Urothelium cell line (cell line): ENCODE results near the gene PSMD13.

ENCODE experiments used
- DNase-seq: peaks from one replicate; pipeline ENCODE4 v3.0.0; 2011; ENCODE audit warnings: low spot score, mixed read lengths
- FAIRE-seq: peaks from 2 replicates; lab custom pipeline; 2011; peaks lifted over from hg19 to GRCh38; lab: Jason Lieb, UNC

PSMD13 gene

DNA sequence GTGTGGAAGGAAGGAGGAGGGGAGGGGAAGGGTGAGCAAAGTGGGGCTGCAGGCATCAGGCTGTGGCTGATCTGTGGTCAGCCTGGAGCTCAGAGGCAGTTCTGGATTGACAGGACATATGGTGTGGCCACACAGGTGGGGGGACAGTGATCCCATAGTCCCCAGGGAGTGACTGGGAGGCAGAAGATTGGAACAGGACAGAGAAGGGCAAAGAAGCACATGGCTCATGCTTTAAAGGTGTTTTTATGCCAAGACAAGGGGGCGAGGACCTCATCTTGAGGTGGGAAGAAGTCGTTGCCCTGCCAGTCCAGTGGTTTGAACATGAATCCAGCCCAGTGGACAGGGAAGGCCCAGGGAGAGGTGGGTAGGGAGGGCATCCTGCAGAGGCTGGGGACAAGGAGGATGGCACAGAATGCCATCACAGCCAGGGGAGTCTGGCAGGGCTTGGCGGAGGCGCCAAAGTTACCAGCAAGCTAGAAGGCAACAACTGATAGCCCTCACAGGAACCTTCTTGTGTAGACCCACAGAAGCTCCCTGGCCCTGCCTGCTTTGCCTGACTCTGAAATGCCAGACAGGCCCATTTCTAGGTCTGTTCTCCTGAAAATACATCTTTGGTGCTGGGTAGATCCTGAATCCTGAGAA is 32.7 kb upstream of the PSMD13 start:
- DNase-seq = no peak
- no peak for FAIRE-seq

DNA sequence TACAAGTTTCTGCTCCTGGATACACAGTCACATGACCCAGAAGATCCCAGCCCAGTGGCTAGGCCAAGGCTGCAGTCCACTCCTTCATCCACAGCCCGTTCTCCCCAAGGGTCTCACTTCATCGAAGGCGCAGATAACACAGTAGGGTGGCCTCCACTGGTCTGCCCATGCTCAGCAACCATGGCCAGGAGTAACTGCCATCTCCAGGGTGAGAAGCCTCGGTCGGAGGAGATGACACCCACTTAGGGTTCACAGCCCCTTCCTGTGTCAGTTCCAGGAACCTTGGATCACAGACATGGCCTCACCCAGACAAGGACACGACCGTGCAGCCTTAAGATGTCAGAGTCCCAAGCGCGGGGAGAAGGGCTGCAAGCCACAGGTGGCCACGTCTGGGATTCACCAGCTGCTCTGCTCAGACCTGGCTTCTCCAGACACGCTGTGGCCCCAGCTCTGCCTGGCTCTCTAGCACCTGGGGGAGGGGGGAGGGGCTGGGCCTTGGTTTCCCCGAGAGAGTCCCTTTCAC is 32.1 kb upstream of the PSMD13 start:
- FAIRE-seq (no peak), DNase-seq (no peak)

DNA sequence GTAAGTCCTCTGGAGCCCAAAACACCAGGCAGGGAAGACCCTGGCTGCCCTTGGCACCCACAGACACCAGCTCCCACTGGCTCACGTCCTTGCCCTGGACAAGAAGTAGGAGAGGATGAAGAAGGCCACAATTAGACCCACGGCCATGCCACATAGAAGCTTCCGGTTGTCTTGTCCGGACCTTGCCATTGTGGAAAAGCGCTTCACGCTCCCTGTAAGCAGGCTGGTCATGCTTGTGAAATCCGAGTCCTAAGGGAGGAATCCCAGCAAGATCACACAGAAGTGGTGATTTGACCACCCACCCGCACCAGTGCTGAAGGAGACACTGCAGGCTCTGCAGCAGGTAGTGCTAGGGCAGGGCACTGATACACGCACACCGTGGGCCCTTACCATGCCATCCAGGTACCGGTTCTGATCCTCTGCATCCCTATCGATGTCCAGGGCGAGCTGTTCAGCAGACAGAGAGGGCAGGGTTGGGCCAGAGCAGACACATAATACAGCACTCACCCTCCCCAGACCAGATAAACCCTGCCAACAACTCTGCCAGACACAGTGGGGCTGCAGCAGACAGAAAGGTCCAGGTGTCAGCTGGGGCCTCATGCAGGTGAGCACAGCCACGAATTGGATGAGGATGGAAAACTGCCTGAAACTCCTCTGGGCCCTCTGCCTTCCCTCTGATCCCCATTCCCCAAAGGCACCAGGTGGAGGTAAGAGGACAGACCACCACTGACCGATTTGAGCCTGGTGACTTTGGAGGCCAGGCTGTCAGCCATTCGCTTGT is 31.4 kb upstream of the PSMD13 start:
- DNase-seq = no peak
- no peak for FAIRE-seq

DNA sequence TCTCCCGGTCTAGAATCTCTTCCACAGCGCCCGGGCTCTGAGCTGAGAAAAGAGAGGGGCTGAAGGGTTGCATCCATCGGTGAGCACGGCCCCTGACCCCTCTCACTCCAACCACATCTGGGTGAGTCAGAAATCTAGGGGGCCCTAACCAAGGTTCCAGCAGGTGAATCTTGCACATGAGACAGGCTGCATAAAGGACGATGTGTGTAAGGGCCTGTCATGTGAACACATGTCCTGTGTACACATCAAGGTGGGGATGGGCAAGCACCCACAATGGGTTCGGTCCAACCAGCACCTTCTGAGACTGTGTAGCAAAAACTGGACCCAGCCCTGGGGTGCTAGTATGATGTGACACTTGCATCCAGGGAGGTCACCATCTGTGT is 30.8 kb upstream of the PSMD13 start:
- DNase-seq (no peak), FAIRE-seq (no peak)

DNA sequence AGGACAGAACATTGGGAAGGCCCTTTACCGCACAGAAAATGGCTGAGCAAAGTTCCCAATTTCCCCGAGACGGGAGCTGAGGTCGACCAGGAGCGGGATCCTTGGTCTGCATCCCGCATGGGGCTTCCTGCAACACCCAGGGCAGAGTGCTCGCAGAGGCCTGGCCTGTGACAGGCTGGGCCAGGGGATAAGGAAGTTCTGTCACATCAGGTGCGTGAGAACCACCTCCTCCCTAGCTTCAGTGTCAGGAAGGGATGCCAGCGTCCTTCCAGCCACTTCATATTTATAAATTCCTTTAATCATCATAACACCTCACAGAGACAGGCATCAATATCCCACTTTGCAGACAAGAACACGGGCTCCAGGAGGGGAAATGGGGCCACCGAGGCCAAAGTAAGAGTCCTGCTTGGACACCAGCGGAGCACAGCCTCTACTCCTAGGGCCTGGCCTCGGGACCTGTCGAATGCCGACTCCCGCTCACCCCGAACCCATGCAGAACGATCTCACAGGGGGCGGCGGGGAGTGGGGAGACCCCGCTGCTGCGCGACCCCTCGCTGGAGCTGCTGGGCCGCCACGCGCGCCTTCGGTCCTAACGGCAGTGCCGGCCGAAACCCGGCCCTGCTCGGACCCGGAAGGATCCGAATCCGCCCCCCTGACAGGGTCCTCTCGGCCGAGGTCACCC is 30.1 kb upstream of the PSMD13 start:
- DNase-seq (no peak), FAIRE-seq (no peak)

DNA sequence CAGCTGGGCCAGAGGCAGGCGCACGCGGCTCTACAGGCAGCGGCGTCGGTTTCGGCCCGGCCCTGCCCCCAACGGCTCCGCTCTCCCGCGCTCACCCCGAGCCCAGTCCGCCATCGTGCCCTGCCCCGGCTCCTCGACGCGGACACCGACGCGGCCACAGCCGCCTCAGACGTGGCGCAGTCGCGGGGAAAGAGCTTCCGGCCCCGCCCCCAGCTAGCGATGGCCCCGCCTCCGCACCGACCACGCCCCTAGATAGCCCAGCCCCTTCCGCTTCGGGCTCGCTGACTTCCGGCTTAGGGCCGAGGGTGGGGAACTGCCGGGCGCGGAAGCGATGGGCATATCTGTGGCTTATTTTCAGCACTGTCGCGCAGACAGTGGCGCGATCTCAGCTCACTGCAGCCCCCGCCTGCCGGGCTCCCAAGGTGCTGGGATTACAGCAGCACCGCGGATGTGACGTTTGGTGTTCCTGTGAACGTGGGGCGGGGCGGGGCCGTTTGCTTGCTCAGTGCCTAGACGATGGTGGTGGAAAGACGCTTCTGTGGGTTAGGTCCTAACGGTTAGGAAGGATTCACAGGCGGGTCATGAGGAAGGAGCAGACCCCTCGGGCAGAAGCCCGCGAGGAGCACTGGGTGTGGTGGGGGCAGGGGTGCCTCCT is 29.4 kb upstream of the PSMD13 start, which contains the start of the genes BET1L and RIC8A:
TSS of gene BET1L (minus strand) at position 192 of the 655 bp plus-strand sequence. CDS start at position 114, 78 bp downstream.
TSS of gene RIC8A (plus strand) at position 501 of the 655 bp plus-strand sequence. CDS start 1,147 bp downstream, outside the sequence.
- FAIRE-seq (peak; percentile 20), DNase-seq (peak; percentile 93)

DNA sequence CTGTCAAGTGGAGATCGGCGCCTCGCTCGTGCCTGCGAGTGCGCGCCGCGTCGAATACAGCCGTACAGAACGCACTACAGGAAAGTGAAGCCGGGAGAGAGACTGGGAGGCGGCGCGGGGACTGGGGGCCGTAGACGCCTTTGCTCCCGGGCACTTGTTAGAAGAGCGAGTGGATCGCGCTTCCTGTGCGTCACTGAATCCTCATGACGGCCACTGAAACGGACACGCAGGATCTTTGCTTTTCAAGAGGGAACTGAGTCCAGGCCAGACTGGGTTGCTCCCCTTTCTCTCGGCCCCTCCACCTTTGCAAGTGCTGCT is 29.0 kb upstream of the PSMD13 start:
- FAIRE-seq (no peak), DNase-seq (no peak)

DNA sequence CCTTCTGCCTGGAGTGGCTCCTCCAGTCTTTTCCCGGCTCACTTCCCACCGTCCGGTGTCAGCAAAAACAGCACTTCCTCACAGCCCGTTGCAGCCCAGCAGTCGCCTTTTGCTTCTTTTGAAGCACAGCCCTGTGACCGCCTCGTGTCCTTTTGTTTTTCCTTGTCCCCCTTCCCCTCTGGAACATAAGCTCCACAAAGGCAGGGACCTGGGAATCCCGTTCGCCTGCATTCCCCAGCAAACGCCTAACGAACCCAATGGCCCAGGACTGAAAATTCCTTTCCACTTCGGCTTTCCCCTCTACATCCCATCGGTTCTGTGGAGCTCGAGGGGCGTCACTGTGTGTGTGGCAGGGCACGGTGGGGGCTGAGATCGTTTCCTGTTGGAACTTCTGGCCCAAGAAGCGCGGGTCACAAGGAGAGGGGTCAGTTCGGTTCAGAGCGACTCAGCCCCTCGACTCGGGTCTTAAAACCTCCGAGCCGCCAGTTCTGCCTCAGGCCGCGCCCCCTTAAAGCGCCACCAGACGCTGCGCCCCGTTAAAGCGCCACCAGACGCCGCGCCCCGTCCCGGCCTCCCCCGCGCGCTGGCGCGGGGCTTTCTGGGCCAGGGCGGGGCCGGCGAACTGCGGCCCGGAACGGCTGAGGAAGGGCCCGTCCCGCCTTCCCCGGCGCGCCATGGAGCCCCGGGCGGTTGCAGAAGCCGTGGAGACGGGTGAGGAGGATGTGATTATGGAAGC is 28.4 kb upstream of the PSMD13 start:
- no peak for FAIRE-seq
- DNase-seq = peak; percentile 81

DNA sequence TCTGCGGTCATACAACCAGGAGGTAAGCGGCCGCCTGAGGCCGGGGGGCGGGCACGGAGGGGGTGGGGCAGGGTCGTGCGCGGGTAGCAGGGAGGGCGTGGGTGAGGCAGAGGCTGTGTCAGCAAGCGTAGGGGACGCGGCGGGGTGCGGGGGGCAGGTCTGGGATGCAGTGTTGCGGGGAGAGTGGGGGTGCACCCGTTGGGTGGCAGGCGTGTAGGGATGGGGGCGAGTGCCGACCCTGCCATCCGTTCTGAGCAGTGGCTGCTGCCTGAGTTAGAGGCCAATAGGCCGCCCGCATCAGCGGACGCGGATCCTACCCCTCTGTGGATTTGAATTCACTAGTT is 27.9 kb upstream of the PSMD13 start:
- DNase-seq = no peak
- FAIRE-seq = no peak

DNA sequence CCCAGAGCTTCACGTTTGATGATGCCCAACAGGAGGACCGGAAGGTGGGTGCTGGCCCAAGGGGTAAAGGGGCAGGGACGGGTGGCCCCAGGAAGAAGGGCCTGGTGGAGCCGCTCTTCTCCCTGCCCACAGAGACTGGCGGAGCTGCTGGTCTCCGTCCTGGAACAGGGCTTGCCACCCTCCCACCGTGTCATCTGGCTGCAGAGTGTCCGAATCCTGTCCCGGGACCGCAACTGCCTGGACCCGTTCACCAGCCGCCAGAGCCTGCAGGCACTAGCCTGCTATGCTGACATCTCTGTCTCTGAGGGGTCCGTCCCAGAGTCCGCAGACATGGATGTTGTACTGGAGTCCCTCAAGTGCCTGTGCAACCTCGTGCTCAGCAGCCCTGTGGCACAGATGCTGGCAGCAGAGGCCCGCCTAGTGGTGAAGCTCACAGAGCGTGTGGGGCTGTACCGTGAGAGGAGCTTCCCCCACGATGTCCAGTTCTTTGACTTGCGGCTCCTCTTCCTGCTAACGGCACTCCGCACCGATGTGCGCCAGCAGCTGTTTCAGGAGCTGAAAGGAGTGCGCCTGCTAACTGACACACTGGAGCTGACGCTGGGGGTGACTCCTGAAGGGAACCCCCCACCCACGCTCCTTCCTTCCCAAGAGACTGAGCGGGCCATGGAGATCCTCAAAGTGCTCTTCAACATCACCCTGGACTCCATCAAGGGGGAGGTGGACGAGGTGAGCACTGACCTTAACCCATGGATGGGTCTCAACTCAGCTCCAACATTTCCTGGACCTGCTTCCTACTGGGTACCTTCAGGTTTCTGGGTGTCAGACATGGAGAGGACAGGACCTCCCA is 27.3 kb upstream of the PSMD13 start:
- no peak for FAIRE-seq
- no peak for DNase-seq

DNA sequence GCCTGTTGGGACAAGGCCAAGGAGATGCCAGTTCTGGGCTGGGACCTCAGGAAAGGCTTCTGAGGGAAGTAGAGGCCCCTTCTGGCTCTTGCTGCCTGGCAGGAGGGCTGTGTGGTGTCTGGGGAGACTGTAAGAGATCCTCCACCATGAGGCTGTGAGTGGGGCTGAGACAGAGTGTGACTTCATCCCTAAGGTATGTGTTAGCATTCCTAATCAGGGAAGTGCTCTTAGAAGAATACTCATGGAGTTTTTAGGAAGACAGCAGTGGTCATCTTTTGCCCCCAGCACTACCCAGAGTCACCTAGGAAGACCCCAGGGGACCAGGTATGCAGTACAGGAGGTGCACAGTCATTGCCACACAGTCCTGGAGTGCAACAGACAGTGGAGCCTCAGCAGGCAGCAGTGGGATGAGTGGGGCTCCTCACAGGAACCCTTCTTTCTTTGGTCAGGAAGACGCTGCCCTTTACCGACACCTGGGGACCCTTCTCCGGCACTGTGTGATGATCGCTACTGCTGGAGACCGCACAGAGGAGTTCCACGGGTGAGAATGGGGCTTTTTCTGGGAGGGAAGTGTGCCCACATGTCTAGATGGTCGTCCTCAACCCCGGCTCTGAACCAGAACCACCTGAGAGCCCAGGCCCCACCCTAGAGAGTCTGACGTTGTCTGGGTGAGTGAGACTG is 26.5 kb upstream of the PSMD13 start:
- FAIRE-seq (no peak), DNase-seq (peak; percentile 30)

DNA sequence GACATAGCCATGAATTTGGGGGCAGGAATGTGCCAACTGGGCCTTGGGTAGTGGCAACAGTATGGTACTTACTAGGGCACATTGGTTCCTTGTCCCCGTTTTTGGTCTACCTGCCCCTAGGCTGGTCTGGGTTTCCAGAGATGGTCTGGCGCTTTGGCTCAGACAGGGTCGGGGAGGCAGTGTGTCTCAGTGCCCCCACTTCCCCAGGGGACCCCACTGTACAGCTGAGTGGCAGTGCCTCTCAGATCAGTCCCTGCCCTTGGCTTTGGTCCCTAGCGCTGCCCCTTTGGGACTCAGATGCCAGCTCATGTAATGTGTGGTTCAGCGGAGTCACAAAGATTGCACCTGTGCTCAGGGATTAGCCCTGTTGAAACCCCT is 26.0 kb upstream of the PSMD13 start:
- FAIRE-seq (no peak), DNase-seq (no peak)

DNA sequence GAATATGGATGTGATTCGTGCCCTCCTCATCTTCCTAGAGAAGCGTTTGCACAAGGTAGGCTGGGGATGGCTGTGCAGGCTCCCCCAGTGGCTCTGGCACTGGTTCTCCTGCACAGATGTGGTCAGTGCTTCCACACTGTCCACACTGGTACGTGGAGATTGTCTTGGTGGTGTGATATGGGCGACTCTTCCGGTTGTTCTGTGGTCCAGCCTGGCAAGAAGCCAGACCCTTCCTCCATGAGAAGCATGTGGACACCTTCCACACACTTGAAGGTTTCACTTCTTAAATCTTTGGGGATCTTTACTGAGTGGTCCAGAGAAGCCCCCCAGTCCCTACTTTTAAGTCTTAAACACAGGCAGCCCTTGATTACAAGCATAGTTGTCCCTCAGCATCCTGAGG is 25.5 kb upstream of the PSMD13 start:
- DNase-seq (no peak), FAIRE-seq (no peak)

DNA sequence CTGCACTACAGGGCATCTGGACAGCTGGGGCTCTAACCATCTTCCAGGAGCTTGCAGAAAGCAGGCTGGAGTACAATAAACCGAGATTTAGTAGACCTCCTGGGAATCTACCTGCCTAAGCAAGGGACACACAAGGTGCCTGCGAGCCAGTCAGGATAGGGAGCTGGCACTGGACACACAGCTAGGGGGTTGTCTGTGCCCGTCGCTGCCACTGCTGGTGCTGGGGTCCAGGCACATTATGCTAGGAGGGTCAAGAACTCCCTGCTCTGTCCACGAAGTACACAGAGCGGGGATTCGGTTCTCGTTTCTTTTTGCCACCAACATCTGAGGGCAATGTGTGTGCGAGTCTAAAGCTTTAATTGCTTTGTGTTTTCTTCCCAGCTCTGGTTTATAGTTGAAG is 25.0 kb upstream of the PSMD13 start:
- DNase-seq (no peak), FAIRE-seq (no peak)

DNA sequence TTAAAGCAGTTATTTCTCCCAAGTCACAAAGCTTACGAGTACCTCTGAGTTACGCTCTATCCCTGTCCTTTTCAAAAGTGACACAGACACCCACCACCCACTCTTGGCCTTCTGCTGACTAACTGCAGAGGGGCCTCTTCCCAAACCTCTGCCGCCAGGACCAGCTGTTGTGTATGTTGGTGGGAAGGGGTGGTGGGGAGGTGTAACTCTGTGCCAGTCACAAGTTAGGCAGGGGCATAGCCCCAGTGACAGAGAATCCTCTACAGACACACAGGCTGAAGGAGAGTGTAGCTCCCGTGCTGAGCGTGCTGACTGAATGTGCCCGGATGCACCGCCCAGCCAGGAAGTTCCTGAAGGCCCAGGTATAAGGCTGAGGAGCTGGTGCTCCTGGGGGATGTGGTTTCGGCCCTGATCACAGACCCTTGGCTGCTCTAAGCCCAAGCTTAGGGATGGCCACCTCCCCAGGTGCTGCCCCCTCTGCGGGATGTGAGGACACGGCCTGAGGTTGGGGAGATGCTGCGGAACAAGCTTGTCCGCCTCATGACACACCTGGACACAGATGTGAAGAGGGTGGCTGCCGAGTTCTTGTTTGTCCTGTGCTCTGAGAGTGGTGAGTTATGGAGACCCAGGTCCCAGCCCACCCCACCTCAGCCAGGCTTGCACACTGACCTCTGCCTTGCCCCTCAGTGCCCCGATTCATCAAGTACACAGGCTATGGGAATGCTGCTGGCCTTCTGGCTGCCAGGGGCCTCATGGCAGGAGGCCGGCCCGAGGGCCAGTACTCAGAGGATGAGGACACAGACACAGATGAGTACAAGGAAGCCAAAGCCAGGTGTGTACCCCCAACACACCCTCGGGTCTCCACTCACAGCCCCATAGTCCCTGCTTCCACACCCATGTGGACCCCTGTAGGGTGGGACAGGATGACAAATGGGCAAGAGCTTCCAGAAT is 24.4 kb upstream of the PSMD13 start:
- DNase-seq (no peak), FAIRE-seq (no peak)

DNA sequence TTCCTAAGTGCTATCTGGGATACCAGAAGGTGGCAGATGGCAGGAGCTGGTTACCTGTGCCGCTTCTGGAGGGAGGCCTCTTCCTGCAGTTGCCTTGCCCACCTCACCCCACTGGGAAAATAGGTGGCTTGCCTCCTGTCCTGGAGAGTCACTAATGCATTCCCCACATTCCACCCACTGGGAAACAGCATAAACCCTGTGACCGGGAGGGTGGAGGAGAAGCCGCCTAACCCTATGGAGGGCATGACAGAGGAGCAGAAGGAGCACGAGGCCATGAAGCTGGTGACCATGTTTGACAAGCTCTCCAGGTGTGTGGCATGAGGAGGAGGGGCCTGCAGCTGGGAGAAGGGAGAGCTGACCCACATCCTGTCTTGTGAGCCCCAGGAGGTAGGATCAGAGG is 23.7 kb upstream of the PSMD13 start:
- FAIRE-seq (no peak), DNase-seq (no peak)

DNA sequence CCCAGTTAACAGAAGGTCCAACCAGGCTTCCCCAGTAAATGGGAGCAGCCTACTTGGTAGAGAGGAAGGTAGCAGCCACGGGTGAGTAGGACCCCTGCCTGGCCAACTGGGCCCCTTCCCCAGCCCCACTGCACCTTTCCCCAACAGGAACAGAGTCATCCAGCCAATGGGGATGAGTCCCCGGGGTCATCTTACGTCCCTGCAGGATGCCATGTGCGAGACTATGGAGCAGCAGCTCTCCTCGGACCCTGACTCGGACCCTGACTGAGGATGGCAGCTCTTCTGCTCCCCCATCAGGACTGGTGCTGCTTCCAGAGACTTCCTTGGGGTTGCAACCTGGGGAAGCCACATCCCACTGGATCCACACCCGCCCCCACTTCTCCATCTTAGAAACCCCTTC is 22.7 kb upstream of the PSMD13 start:
- DNase-seq = no peak
- no peak for FAIRE-seq

DNA sequence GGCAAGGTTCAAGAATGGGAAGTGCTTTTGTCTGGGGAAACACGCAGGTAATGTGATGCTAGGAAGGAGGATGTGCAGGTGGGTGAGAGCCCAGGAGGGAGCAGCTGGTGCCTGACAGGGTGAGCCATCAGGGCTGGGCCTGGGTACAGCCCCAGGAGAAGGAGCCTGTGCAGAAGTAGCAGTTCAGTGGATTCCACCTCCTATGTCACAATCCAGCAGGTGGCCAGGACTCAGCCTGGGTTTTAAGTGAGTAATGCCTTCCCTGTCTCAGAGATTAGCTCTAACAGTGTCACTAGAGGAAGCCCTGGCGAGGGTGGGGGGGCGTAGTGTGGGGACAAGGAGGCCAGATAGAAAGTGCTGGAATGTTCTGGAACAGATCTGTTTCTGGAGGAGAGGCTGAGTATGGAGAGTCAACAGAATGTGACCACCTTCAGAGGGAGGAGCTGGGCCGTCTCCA is 21.2 kb upstream of the PSMD13 start:
- FAIRE-seq (no peak), DNase-seq (no peak)
